SK-N-SH (cell line): ENCODE data around the gene ZBED4. TPM values are rescaled to one million over a fixed set of nuclear protein-coding genes. Genes with fewer than 3 reads are reported as not detected.

Source experiments
- CTCF ChIA-PET: fragments of 300-600, 350-600 bp; formaldehyde crosslinking; extraction: SDS; loops from one replicate; lab custom pipeline; 2021; lab: Yijun Ruan, JAX
- POLR2A ChIA-PET: fragments of 350-600 bp; sonication (Branson Sonifier 250); formaldehyde crosslinking; extraction: SDS; loops from one replicate; lab custom pipeline; 2020; ENCODE audit warnings: antibody characterized with exemption, inconsistent platforms; lab: Yijun Ruan, JAX
- DNase-seq: peaks from one replicate; pipeline ENCODE4 v3.0.0; 2012
- H2AFZ ChIP-seq: fragments of 200-600 bp; sonication (generic); 2 replicates; pipeline ENCODE4 v1.8.1; 2016; ENCODE audit warnings: antibody characterized with exemption, mild to moderate bottlenecking, low read depth
- H3F3A ChIP-seq: fragments of 200-600 bp; sonication (generic); replicated peaks from 2 replicates; pipeline ENCODE3; 2016; ENCODE audit warnings: antibody characterized with exemption, mild to moderate bottlenecking; ENCODE audit not compliant: insufficient read depth
- H3K27ac ChIP-seq, 2 experiments: fragments of 200-500 bp in 1 of 2; fragments of 200-600 bp in 1 of 2; sonication (Bioruptor generic) in 1 of 2; sonication (generic), shearing (Covaris generic) in 1 of 2; 2 replicates each; pipeline versions ENCODE4 v1.5.1 to v1.6.1; 2014 to 2016; ENCODE audit warnings: low read depth in 2 of 2, inconsistent platforms in 1 of 2, low read length in 1 of 2, mild to moderate bottlenecking in 1 of 2, mixed read lengths in 1 of 2
- H3K27me3 ChIP-seq: fragments of 200-600 bp; sonication (generic), shearing (Covaris generic); 2 replicates; pipeline ENCODE4 v1.6.1; 2016; ENCODE audit warnings: mixed run types; ENCODE audit not compliant: insufficient read depth
- H3K36me3 ChIP-seq, 2 experiments: fragments of 200-500 bp in 1 of 2; fragments of 200-600 bp in 1 of 2; sonication (Bioruptor generic) in 1 of 2; sonication (generic) in 1 of 2; replicated peaks in 1 of 2; 2 replicates each; pipeline versions ENCODE3 to v1.5.1; 2014 to 2016; ENCODE audit warnings: low read length in 1 of 2, mild to moderate bottlenecking in 1 of 2; ENCODE audit not compliant: insufficient read depth in 2 of 2, control insufficient read depth in 1 of 2
- H3K4me1 ChIP-seq, 2 experiments: fragments of 200-500 bp in 1 of 2; fragments of 200-600 bp in 1 of 2; sonication (Bioruptor generic) in 1 of 2; sonication (generic), shearing (Covaris generic) in 1 of 2; 2 replicates each; pipeline versions ENCODE4 v1.5.1 to v1.6.1; 2014 to 2016; ENCODE audit warnings: low read depth in 1 of 2, low read length in 1 of 2, mixed run types in 1 of 2; ENCODE audit not compliant: insufficient read depth in 2 of 2, control insufficient read depth in 1 of 2
- H3K4me2 ChIP-seq: fragments of 200-600 bp; sonication (generic), shearing (Covaris generic); 2 replicates; pipeline ENCODE4 v1.6.1; 2017; ENCODE audit warnings: mixed run types
- H3K4me3 ChIP-seq, 2 experiments: fragments of 200-500 bp in 1 of 2; fragments of 200-600 bp in 1 of 2; sonication (Bioruptor generic) in 1 of 2; sonication (generic), shearing (Covaris generic) in 1 of 2; 2 replicates each; pipeline versions ENCODE4 v1.5.1 to v1.8.1; 2014 to 2016; ENCODE audit warnings: low read depth in 2 of 2, inconsistent platforms in 1 of 2, low read length in 1 of 2, mild to moderate bottlenecking in 1 of 2, mixed read lengths in 1 of 2, moderate library complexity in 1 of 2
- H3K79me2 ChIP-seq: fragments of 200-600 bp; sonication (generic); 2 replicates; pipeline ENCODE4 v1.8.1; 2017; ENCODE audit warnings: mild to moderate bottlenecking; ENCODE audit not compliant: insufficient read depth
- H3K9ac ChIP-seq: fragments of 200-600 bp; sonication (generic); 2 replicates; pipeline ENCODE4 v1.6.1; 2017; ENCODE audit warnings: mixed run types
- H3K9me2 ChIP-seq: fragments of 200-600 bp; sonication (generic); 2 replicates; pipeline ENCODE4 v1.6.1; 2017; ENCODE audit warnings: mixed run types
- H3K9me3 ChIP-seq: fragments of 200-600 bp; sonication (generic); 2 replicates; pipeline ENCODE4 v1.6.1; 2017; ENCODE audit warnings: mixed run types, mild to moderate bottlenecking, moderate library complexity
- H4K20me1 ChIP-seq: fragments of 200-600 bp; sonication (generic); 2 replicates; pipeline ENCODE4 v1.6.1; 2017; ENCODE audit warnings: mild to moderate bottlenecking, mixed run types; ENCODE audit not compliant: insufficient read depth
- CHD2 ChIP-seq: fragments of 150-350 bp; IDR thresholded peaks from 2 replicates; pipeline ENCODE4 v1.6.1; 2018; ENCODE audit warnings: low read length; ENCODE audit not compliant: partially characterized antibody
- ELF1 ChIP-seq: IDR thresholded peaks from 2 replicates; pipeline ENCODE4 v1.4.0; 2012
- EP300 ChIP-seq, 2 experiments: IDR thresholded peaks; 2 replicates each; pipeline versions ENCODE4 v1.4.0 to v1.6.1; 2012; ENCODE audit warnings: borderline replicate concordance in 1 of 2, low read depth in 1 of 2, low read length in 1 of 2
- EZH2phosphoT487 ChIP-seq: fragments of 200-600 bp; sonication (generic); IDR thresholded peaks from 2 replicates; pipeline ENCODE4 v1.6.1; 2017; ENCODE audit warnings: low read depth, mixed run types, mild to moderate bottlenecking, antibody characterized with exemption, moderate library complexity, borderline replicate concordance
- FOSL2 ChIP-seq: IDR thresholded peaks from 2 replicates; pipeline ENCODE4 v1.4.0; 2012; ENCODE audit warnings: low read depth, mild to moderate bottlenecking, moderate library complexity, borderline replicate concordance
- FOXJ3 ChIP-seq: sonication (generic); formaldehyde crosslinking; IDR thresholded peaks from 2 replicates; pipeline ENCODE4 v1.5.1; 2020; ENCODE audit warnings: mild to moderate bottlenecking, missing genetic modification reagents
- GATA2 ChIP-seq: sonication (generic); formaldehyde crosslinking; IDR thresholded peaks from 2 replicates; pipeline ENCODE4 v1.5.0; 2020; ENCODE audit warnings: mild to moderate bottlenecking, missing genetic modification reagents
- MEF2A ChIP-seq: IDR thresholded peaks from 2 replicates; pipeline ENCODE4 v1.4.0; 2012; ENCODE audit warnings: low read depth, borderline replicate concordance
- NFIC ChIP-seq: IDR thresholded peaks from 2 replicates; pipeline ENCODE4 v1.4.0; 2012; ENCODE audit warnings: borderline replicate concordance
- RAD21 ChIP-seq: IDR thresholded peaks from 2 replicates; pipeline ENCODE4 v1.6.1; 2012; ENCODE audit warnings: mild to moderate bottlenecking, low read length
- RFX5 ChIP-seq: IDR thresholded peaks from 2 replicates; pipeline ENCODE4 v1.6.1; 2012; ENCODE audit warnings: mild to moderate bottlenecking, improper control_type of control experiment, low read length
- RXRA ChIP-seq: IDR thresholded peaks from 2 replicates; pipeline ENCODE4 v1.4.0; 2012; ENCODE audit warnings: low read depth, mild to moderate bottlenecking, borderline replicate concordance
- SIN3A ChIP-seq: IDR thresholded peaks from 2 replicates; pipeline ENCODE4 v1.6.1; 2012; ENCODE audit warnings: low read depth, mild to moderate bottlenecking, low read length, moderate library complexity, borderline replicate concordance
- SMC3 ChIP-seq: IDR thresholded peaks from 2 replicates; pipeline ENCODE4 v1.6.1; 2012; ENCODE audit warnings: low read depth, low read length, improper control_type of control experiment
- TAF1 ChIP-seq: IDR thresholded peaks from 2 replicates; pipeline ENCODE4 v1.6.1; 2012; ENCODE audit warnings: low read depth, mild to moderate bottlenecking, low read length, moderate library complexity, borderline replicate concordance
- TEAD4 ChIP-seq: IDR thresholded peaks from 2 replicates; pipeline ENCODE4 v1.4.0; 2012; ENCODE audit warnings: mild to moderate bottlenecking, borderline replicate concordance; ENCODE audit not compliant: insufficient read depth
- USF2 ChIP-seq: fragments of 150-350 bp; IDR thresholded peaks from 2 replicates; pipeline ENCODE4 v1.6.1; 2017; ENCODE audit warnings: antibody characterized with exemption, low read length, low read depth, borderline replicate concordance
- WGBS: methylation state at CpG from one replicate; pipeline ENCODE4 v1.1.6; 2017; ENCODE audit warnings: low lambda C conversion rate; 5-methylcytosine and 5-hydroxymethylcytosine counted together
- polyA plus RNA-seq, 3 experiments: library from polyadenylated mRNA; depleted of rRNA; stranded (reverse); fragments of >200 nt; gene quantifications; 2 replicates each; pipeline ENCODE4 v1.2.3, GENCODE V29; 2012
- TF ChIP-seq, protein P1 (sequence below): fragments of 150-350 bp; IDR thresholded peaks from 2 replicates; pipeline ENCODE4 v1.6.1; 2016; ENCODE audit warnings: mild to moderate bottlenecking, low read depth, low read length

The ZBED4 gene
- polyA plus RNA-seq, 1 of the 3 experiments (the other 2 are of a cell fraction) = 7.9 TPM

- Histone ChIP-seq H3F3A (no peaks in the 10 kb centered on the region), H3K36me3 (peaks cover 0 to 23% of the 10 kb centered on the region in 2 experiments), H3K4me1 (no peaks in the 10 kb centered on the region), H4K20me1 (peaks cover 56% of the 10 kb centered on the region), H2AFZ (no peak overlapping the region), H3K4me2 (no peak overlapping the region), H3K4me3 (no peak overlapping the region), H3K27ac (no peak overlapping the region), H3K9ac (no peak overlapping the region), H3K9me2 (no peaks in the 10 kb centered on the region), H3K27me3 (no peaks in the 10 kb centered on the region), H3K79me2 (peaks cover 100% of the 10 kb centered on the region), H3K9me3 (no peaks in the 10 kb centered on the region)
- ChIA-PET POLR2A (no interaction called here), CTCF (no interaction called here)
- no peak for DNase-seq
- no peak for TF ChIP-seq MEF2A
- no peak for TF ChIP-seq GATA2
- no peak for TF ChIP-seq TAF1
- no peak for TF ChIP-seq RAD21
- no peak for TF ChIP-seq NFIC
- no peak for TF ChIP-seq FOXJ3 (CRISPR knock-in tag)
- no peak for TF ChIP-seq SMC3
- TF ChIP-seq RFX5 = no peak
- TF ChIP-seq EZH2phosphoT487 = no peak
- TF ChIP-seq EP300 (IDR thresholded peaks at IDR 0.05; ENCODE audit: borderline replicate concordance in 1 of 2, low read depth in 1 of 2, low read length in 1 of 2) = no peak
- TF ChIP-seq ELF1 = no peak
- no peak for TF ChIP-seq USF2
- TF ChIP-seq, protein P1, sequence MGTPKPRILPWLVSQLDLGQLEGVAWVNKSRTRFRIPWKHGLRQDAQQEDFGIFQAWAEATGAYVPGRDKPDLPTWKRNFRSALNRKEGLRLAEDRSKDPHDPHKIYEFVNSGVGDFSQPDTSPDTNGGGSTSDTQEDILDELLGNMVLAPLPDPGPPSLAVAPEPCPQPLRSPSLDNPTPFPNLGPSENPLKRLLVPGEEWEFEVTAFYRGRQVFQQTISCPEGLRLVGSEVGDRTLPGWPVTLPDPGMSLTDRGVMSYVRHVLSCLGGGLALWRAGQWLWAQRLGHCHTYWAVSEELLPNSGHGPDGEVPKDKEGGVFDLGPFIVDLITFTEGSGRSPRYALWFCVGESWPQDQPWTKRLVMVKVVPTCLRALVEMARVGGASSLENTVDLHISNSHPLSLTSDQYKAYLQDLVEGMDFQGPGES = no peak
- no peak for TF ChIP-seq RXRA
- TF ChIP-seq FOSL2 = no peak
- no peak for TF ChIP-seq CHD2
- 97% methylated on average over 16 of the region's 16 CpGs for WGBS
Measured at GRCh38 chr22:49873228-49873940, 19.7 kb downstream of the ZBED4 start.

- no peak for DNase-seq
- H3K27me3 ChIP-seq = no peaks in the 10 kb centered on the region
- H3K4me1 ChIP-seq = no peaks in the 10 kb centered on the region; a peak in 1 of 4 replicates
- H3K36me3 ChIP-seq = peaks cover 0 to 20% of the 10 kb centered on the region in 2 experiments
- H3K9ac ChIP-seq = no peak overlapping the region
- POLR2A ChIA-PET = no interaction called here
- H3F3A ChIP-seq = no peaks in the 10 kb centered on the region
- H3K9me2 ChIP-seq = no peaks in the 10 kb centered on the region
- H2AFZ ChIP-seq = no peak overlapping the region
- TF ChIP-seq SIN3A (no peak), SMC3 (no peak), MEF2A (no peak), TEAD4 (no peak), CHD2 (no peak), GATA2 (no peak)
- CTCF ChIA-PET = interaction anchor here (0.8 to 1.1 kb wide), 2 partner anchors 14 to 183 kb away, joined by 3 read pairs; no protein-coding TSS in a partner anchor
- H3K79me2 ChIP-seq = peaks cover 96% of the 10 kb centered on the region
- 93% methylated on average over 7 of the region's 7 CpGs for WGBS
- peaks cover 58% of the 10 kb centered on the region for H4K20me1 ChIP-seq
- no peaks in the 10 kb centered on the region for H3K9me3 ChIP-seq
- no peak overlapping the region; a peak in 1 of 4 replicates for H3K4me3 ChIP-seq
- no peak overlapping the region for H3K27ac ChIP-seq
- no peak overlapping the region for H3K4me2 ChIP-seq
Measured at GRCh38 chr22:49877642-49878041, 24.0 kb downstream of the ZBED4 start.
